ENCODE results near the gene HAT1.
"Not testable (repeated sequence)": the region's sequence is repeated elsewhere in the genome, so short reads cannot be mapped to it uniquely, and the experiment has no call there.

Gene HAT1

DNA sequence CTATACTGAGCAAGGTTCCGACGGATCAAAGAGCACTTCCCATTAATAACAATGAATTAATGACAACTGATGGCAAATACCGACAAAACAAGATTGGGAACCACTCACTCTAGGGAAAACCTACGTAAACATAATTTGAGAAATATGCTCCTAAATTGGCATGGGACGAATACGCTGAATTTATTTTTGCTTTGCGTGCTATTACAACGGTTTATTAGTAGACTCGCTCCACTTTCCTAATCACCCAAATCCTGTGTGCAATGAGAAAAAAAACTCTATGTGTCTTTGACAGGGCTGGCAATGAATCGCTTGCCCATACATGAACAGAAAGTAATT lies 27.7 kb upstream of the HAT1 start:
- no peak for DNase-seq (ENCODE audit: low read depth)
- TF ChIP-seq CTCF (IDR thresholded peaks at IDR 0.05; ENCODE audit: control insufficient read depth, insufficient read depth, low read depth, low read length, missing control alignments), result no peak
- peak overlapping the region; percentile 99 for H3K4me3 ChIP-seq (ENCODE audit: control insufficient read depth, low read depth, low read length)

DNA sequence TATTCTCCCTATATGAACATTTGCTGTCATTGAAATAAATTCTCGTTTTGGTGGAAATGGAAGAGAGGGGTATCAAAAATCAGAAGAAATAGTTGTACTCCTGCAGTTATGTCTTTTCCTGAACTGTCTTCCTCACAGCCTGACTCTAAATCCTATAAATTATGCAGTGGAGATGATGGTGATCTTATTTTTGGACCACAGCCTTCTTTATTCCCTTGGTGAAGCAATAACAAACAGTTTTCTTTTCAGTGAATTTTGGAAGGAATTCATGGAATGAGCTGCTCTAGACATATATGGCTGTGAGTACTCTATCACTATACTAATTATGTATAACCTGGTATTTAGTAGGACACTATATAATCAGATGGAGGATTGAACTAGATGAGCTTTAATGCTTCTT lies 26.5 kb upstream of the HAT1 start:
- TF ChIP-seq CTCF (IDR thresholded peaks at IDR 0.05; ENCODE audit: control insufficient read depth, insufficient read depth, low read depth, low read length, missing control alignments), result no peak
- no peak overlapping the region for H3K4me3 ChIP-seq (ENCODE audit: control insufficient read depth, low read depth, low read length)
- no peak for DNase-seq (ENCODE audit: low read depth)

GRCh38 chr2:171899623-171900282 lies 22.5 kb upstream of the HAT1 start:
- not testable (repeated sequence) for H3K4me3 ChIP-seq (ENCODE audit: control insufficient read depth, low read depth, low read length); DNase-seq (ENCODE audit: low read depth)

DNA sequence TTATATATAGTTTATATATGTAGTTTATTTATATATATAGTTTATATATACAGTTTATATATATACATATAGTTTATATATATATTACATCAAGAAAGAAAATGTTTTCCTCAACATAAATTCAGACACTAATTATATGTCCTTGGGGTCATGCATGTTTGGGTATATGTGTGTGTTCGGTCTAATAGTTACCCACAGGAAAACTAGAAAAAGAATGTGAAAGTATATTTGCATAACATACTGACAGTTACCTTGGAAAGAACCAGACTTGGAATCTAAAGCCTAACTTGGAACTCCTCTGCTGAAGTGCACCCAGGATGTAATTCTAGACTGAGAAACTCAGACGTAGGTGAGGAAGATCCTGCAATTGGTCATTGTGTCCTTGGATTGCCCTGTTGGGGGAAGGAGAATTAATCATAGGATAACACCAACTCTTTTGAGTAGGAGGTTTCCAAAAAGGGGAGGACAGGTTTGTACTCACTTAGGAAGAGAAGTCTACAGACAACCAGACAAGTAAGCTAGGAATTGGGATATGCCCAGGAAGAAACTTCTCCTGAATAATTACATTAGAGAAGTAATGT lies 19.3 kb upstream of the HAT1 start:
- no peak for DNase-seq (ENCODE audit: low read depth)
- TF ChIP-seq CTCF (IDR thresholded peaks at IDR 0.05; ENCODE audit: control insufficient read depth, insufficient read depth, low read depth, low read length, missing control alignments), result no peak
- H3K4me3 ChIP-seq (ENCODE audit: control insufficient read depth, low read depth, low read length), result no peak overlapping the region

DNA sequence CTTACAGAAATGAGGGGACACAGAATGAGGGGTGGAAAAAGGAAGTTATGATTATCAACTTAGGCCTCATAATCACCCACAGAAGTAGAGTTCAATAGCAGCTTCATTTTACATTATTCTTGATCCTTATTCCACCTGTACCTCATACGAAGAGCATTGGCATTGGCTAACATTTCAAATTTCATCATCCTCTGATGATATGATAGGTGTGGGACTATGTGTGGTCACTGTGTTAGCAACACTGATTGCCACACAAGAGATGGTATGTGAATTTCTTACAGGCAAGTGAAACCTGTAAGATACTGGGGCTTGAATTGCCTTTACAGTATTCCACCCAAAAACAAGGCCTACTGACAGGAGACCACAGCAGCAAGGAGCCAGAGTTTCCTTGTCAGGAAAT lies 14.0 kb upstream of the HAT1 start:
- no peak for TF ChIP-seq CTCF (IDR thresholded peaks at IDR 0.05; ENCODE audit: control insufficient read depth, insufficient read depth, low read depth, low read length, missing control alignments)
- no peak overlapping the region for H3K4me3 ChIP-seq (ENCODE audit: control insufficient read depth, low read depth, low read length)
- DNase-seq (ENCODE audit: low read depth), result no peak

- no peak for TF ChIP-seq CTCF (IDR thresholded peaks at IDR 0.05; ENCODE audit: control insufficient read depth, insufficient read depth, low read depth, low read length, missing control alignments)
- H3K4me3 ChIP-seq (ENCODE audit: control insufficient read depth, low read depth, low read length), result no peak overlapping the region
- DNase-seq (ENCODE audit: low read depth), result no peak
Measured at GRCh38 chr2:171909266-171909665, 13.0 kb upstream of the HAT1 start.

DNA sequence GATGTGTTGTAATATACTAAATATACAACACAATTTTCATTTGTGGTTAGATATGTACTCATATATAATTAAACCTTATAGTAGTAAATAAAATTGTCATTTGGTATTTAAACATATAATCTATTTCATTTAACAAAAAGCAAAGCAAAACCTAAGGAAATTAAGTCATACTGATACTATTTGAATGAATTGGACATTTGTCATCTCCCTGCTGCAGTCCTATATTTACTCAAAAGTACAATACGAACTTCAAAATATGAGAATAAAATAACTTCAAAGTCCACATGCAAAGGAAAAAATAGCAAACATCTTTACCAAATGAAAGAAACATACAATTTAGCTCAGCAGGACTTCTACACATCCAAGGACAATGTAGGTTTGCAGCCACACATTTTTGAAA lies 11.8 kb upstream of the HAT1 start:
- no peak for DNase-seq (ENCODE audit: low read depth)
- no peak overlapping the region for H3K4me3 ChIP-seq (ENCODE audit: control insufficient read depth, low read depth, low read length)
- TF ChIP-seq CTCF (IDR thresholded peaks at IDR 0.05; ENCODE audit: control insufficient read depth, insufficient read depth, low read depth, low read length, missing control alignments), result no peak
